WTC11 (cell line): ENCODE data around the gene CLEC16A. TPM values are rescaled to one million over a fixed set of nuclear protein-coding genes. Genes with fewer than 3 reads are reported as not detected.

Experiments
- ATAC-seq: fragments of 200-7000 bp; cut with Tn5 transposase; 2 replicates; pipeline ENCODE4 v1.10.0; 2021; ENCODE audit warnings: mild to moderate bottlenecking, moderate library complexity
- CTCF ChIA-PET: fragments of 300-600 bp; sonication (Branson Sonifier 250); formaldehyde crosslinking; loops from one replicate; lab custom pipeline; 2021; ENCODE audit warnings: antibody characterized with exemption; lab: Charles Lee
- POLR2A ChIA-PET: fragments of 350-600 bp; sonication (Branson Sonifier 250); formaldehyde crosslinking; loops from one replicate; lab custom pipeline; 2021; ENCODE audit warnings: antibody characterized with exemption; lab: Charles Lee
- DNase-seq: peaks from one replicate; pipeline ENCODE4 v3.0.0; 2021; ENCODE audit warnings: low spot score
- H3K27ac Mint-ChIP-seq: 2 replicates; pipeline ENCODE4 v1.8.0; 2021; ENCODE audit warnings: mixed read lengths
- H3K27me3 Mint-ChIP-seq: 2 replicates; pipeline ENCODE4 v1.8.0; 2021; ENCODE audit warnings: low read depth, mild to moderate bottlenecking, moderate library complexity, mixed read lengths
- H3K36me3 Mint-ChIP-seq: 2 replicates; pipeline ENCODE4 v1.8.0; 2021; ENCODE audit warnings: mixed read lengths
- H3K4me1 Mint-ChIP-seq: 2 replicates; pipeline ENCODE4 v1.8.0; 2022; ENCODE audit warnings: mixed read lengths
- H3K4me3 Mint-ChIP-seq: 2 replicates; pipeline ENCODE4 v1.8.0; 2021; ENCODE audit warnings: mild to moderate bottlenecking, moderate library complexity, mixed read lengths
- H3K9me3 Mint-ChIP-seq: 2 replicates; pipeline ENCODE4 v1.8.0; 2021; ENCODE audit warnings: mixed read lengths
- ELF4 ChIP-seq: sonication (generic); formaldehyde crosslinking; IDR thresholded peaks from 2 replicates; pipeline ENCODE4 v1.8.1; 2022; ENCODE audit warnings: low read depth, mild to moderate bottlenecking, moderate library complexity, missing genetic modification reagents
- EMX1 ChIP-seq: fragments of 250-450 bp; sonication (Bioruptor Pico); IDR thresholded peaks from 2 replicates; pipeline ENCODE4 v1.8.0; 2021; ENCODE audit warnings: mild to moderate bottlenecking
- HMGA2 ChIP-seq: fragments of 250-450 bp; sonication (Bioruptor Pico); IDR thresholded peaks from 2 replicates; pipeline ENCODE4 v1.4.0; 2021; ENCODE audit warnings: mild to moderate bottlenecking, moderate library complexity
- MYBL2 ChIP-seq: sonication (generic); formaldehyde crosslinking; IDR thresholded peaks from 2 replicates; pipeline ENCODE4 v1.8.1; 2023; ENCODE audit warnings: mild to moderate bottlenecking, moderate library complexity, missing genetic modification reagents
- NR3C1 ChIP-seq: sonication (generic); formaldehyde crosslinking; conservative IDR thresholded peaks from 2 replicates; pipeline ENCODE4 v1.8.1; 2023; ENCODE audit warnings: low read depth, mild to moderate bottlenecking, missing genetic modification reagents
- TP53 ChIP-seq: sonication (generic); formaldehyde crosslinking; IDR thresholded peaks from 2 replicates; pipeline ENCODE4 v1.8.1; 2023; ENCODE audit warnings: mild to moderate bottlenecking, missing genetic modification reagents
- ZNF219 ChIP-seq: sonication (generic); formaldehyde crosslinking; IDR thresholded peaks from 2 replicates; pipeline ENCODE4 v1.8.0; 2023; ENCODE audit warnings: missing genetic modification reagents, mild to moderate bottlenecking, borderline replicate concordance
- ZNF425 ChIP-seq: fragments of 250-450 bp; sonication (Bioruptor Pico); conservative IDR thresholded peaks from 2 replicates; pipeline ENCODE4 v1.9.0; 2021; ENCODE audit warnings: mild to moderate bottlenecking
- ZSCAN18 ChIP-seq: fragments of 250-450 bp; sonication (Bioruptor Pico); IDR thresholded peaks from 2 replicates; pipeline ENCODE4 v2.1.2; 2022; ENCODE audit warnings: mild to moderate bottlenecking, moderate library complexity
- total RNA-seq: library from RNA; stranded (reverse); gene quantifications from 3 replicates; pipeline ENCODE4 v1.2.3, GENCODE V29; 2021
- TF ChIP-seq, protein P1 (sequence below): sonication (generic); formaldehyde crosslinking; conservative IDR thresholded peaks from 2 replicates; pipeline ENCODE4 v1.8.1; 2023; ENCODE audit warnings: mild to moderate bottlenecking, low read depth, missing genetic modification reagents, moderate library complexity
- TF ChIP-seq, protein P2 (sequence below): sonication (generic); formaldehyde crosslinking; IDR thresholded peaks from 2 replicates; pipeline ENCODE4 v1.8.0; 2022; ENCODE audit warnings: missing genetic modification reagents
- TF ChIP-seq, protein P3 (sequence below): fragments of 250-450 bp; sonication (Bioruptor Pico); IDR thresholded peaks from 2 replicates; pipeline ENCODE4 v1.9.0; 2021; ENCODE audit warnings: mild to moderate bottlenecking

Gene CLEC16A
- total RNA-seq, 1 experiment from 2014 or later: 14.4 TPM

DNA sequence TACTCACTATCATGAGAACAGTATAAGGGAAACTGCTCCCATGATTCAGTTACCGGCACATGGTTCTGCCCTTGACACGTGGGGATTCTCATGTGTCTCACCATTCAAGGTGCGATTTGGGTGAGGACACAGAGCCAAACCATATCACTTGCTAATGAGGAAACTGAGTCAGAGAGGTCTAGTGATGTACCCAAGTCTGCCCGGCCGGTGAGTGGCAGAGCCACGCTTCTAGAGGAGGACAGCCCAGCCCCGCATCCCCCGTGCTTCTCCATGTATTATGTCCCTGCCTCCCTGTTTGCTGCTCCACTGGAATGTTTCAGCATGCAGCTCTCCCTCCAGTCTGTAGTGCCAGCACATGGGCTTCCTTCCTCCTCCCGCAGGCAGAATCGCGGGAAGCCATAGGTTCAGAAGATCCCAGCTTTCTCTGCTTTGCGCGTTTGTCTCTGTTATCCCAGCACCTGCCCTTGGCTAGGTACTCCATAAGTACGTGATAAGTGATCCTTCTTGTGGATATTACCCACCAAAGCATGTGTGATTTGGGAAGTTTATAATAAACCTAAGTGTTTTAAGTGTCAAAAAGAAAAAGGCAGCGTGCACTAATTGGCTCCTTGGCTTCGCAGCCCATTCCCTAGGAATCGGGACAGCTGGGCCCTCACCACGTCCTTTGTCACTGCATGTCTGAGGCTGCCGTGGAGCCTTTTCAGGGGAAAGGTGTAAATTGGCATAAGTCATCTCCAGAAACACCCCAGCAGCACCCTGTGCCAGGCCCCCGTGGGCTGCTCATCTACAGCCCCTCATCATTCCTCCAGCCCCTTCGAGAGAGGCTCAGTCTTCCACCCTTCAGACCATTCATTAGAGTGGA is 103.8 kb downstream of the CLEC16A start:
- CTCF ChIA-PET: interaction anchor here (2.5 kb wide), 1 partner anchor 339 kb away, joined by 8 read pairs; no protein-coding TSS in a partner anchor
- no peaks in the 10 kb centered on the region for H3K27me3 Mint-ChIP-seq

GRCh38 chr16:11049396-11050059 is 105.2 kb downstream of the CLEC16A start:
- Mint-ChIP-seq H3K36me3 (no peaks in the 10 kb centered on the region), H3K27ac (peak overlapping the region; percentile 54; the same call in 1 of the 2 replicates), H3K4me3 (no peak overlapping the region), H3K4me1 (peaks cover 23% of the 10 kb centered on the region), H3K27me3 (no peaks in the 10 kb centered on the region), H3K9me3 (no peaks in the 10 kb centered on the region)
- DNase-seq (no peak), ATAC-seq (peak; percentile 67)
- POLR2A ChIA-PET: no interaction called here
- CTCF ChIA-PET: interaction anchor here (0.6 to 2.5 kb wide), 4 partner anchors 88 to 338 kb away, joined by 3 to 8 read pairs (median 4); no protein-coding TSS in a partner anchor
- no peak for TF ChIP-seq MYBL2 (CRISPR knock-in tag)
- TF ChIP-seq, protein P1, sequence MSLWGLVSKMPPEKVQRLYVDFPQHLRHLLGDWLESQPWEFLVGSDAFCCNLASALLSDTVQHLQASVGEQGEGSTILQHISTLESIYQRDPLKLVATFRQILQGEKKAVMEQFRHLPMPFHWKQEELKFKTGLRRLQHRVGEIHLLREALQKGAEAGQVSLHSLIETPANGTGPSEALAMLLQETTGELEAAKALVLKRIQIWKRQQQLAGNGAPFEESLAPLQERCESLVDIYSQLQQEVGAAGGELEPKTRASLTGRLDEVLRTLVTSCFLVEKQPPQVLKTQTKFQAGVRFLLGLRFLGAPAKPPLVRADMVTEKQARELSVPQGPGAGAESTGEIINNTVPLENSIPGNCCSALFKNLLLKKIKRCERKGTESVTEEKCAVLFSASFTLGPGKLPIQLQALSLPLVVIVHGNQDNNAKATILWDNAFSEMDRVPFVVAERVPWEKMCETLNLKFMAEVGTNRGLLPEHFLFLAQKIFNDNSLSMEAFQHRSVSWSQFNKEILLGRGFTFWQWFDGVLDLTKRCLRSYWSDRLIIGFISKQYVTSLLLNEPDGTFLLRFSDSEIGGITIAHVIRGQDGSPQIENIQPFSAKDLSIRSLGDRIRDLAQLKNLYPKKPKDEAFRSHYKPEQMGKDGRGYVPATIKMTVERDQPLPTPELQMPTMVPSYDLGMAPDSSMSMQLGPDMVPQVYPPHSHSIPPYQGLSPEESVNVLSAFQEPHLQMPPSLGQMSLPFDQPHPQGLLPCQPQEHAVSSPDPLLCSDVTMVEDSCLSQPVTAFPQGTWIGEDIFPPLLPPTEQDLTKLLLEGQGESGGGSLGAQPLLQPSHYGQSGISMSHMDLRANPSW (CRISPR knock-in tag): no peak
- TF ChIP-seq ZNF425 (CRISPR knock-in tag): no peak
- no peak for TF ChIP-seq ZSCAN18 (CRISPR knock-in tag)

More for the DNA sequence above, 103.8 kb downstream of the CLEC16A start:
- ATAC-seq: no peak
- POLR2A ChIA-PET: no interaction called here
- H3K27ac Mint-ChIP-seq: no peak overlapping the region
- TF ChIP-seq TP53 (CRISPR knock-in tag) (no peak), ELF4 (CRISPR knock-in tag) (no peak), ZNF219 (CRISPR knock-in tag) (no peak), HMGA2 (CRISPR knock-in tag) (no peak)
- TF ChIP-seq, all 79 proteins: peak for 0
- H3K4me3 Mint-ChIP-seq: no peak overlapping the region
- no peak for DNase-seq
- H3K36me3 Mint-ChIP-seq: no peaks in the 10 kb centered on the region
- H3K4me1 Mint-ChIP-seq: peaks cover 23% of the 10 kb centered on the region
- H3K9me3 Mint-ChIP-seq: no peaks in the 10 kb centered on the region

DNA sequence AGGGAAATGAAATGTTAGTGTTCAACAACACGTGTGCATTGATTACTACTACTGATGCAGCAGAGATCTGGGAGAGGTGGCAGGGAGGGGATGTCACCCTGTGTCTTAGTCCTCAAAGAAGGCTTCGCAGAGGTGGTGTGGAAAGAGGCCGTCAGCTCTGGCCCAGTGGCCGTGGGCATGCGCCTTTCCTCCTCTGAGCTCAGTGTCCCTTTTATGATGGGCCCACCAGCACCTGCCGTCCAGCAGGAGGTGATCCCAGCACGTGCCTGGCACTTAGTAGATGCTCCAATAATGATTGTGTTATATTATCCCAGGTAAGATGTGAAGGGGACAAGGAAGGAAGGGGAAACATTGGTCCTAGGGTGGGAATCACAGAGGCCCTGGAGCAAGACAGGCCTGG is 106.2 kb downstream of the CLEC16A start:
- Mint-ChIP-seq H3K36me3 (no peaks in the 10 kb centered on the region), H3K4me1 (peaks cover 23% of the 10 kb centered on the region), H3K9me3 (no peaks in the 10 kb centered on the region), H3K4me3 (no peak overlapping the region), H3K27me3 (no peaks in the 10 kb centered on the region), H3K27ac (no peak overlapping the region)
- ATAC-seq (no peak), DNase-seq (no peak)
- TF ChIP-seq NR3C1 (CRISPR knock-in tag): no peak
- TF ChIP-seq, protein P2, sequence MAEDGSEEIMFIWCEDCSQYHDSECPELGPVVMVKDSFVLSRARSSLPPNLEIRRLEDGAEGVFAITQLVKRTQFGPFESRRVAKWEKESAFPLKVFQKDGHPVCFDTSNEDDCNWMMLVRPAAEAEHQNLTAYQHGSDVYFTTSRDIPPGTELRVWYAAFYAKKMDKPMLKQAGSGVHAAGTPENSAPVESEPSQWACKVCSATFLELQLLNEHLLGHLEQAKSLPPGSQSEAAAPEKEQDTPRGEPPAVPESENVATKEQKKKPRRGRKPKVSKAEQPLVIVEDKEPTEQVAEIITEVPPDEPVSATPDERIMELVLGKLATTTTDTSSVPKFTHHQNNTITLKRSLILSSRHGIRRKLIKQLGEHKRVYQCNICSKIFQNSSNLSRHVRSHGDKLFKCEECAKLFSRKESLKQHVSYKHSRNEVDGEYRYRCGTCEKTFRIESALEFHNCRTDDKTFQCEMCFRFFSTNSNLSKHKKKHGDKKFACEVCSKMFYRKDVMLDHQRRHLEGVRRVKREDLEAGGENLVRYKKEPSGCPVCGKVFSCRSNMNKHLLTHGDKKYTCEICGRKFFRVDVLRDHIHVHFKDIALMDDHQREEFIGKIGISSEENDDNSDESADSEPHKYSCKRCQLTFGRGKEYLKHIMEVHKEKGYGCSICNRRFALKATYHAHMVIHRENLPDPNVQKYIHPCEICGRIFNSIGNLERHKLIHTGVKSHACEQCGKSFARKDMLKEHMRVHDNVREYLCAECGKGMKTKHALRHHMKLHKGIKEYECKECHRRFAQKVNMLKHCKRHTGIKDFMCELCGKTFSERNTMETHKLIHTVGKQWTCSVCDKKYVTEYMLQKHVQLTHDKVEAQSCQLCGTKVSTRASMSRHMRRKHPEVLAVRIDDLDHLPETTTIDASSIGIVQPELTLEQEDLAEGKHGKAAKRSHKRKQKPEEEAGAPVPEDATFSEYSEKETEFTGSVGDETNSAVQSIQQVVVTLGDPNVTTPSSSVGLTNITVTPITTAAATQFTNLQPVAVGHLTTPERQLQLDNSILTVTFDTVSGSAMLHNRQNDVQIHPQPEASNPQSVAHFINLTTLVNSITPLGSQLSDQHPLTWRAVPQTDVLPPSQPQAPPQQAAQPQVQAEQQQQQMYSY: no peak
- TF ChIP-seq, protein P3, sequence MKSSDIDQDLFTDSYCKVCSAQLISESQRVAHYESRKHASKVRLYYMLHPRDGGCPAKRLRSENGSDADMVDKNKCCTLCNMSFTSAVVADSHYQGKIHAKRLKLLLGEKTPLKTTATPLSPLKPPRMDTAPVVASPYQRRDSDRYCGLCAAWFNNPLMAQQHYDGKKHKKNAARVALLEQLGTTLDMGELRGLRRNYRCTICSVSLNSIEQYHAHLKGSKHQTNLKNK (CRISPR knock-in tag): no peak
- TF ChIP-seq EMX1 (CRISPR knock-in tag): no peak
- CTCF ChIA-PET: interaction anchor here (0.6 to 2.5 kb wide), 9 partner anchors 9 to 337 kb away, joined by 3 to 8 read pairs (median 5); no protein-coding TSS in a partner anchor
- POLR2A ChIA-PET: no interaction called here
